ENCODE measurements around the gene CLCN6. TPM values are rescaled to one million over a fixed set of nuclear protein-coding genes. Genes with fewer than 3 reads are reported as not detected.

Gene CLCN6
- total and polyA plus RNA-seq, 2 of the 8 experiments (the other 6 are each of a cell fraction or from before 2014, with no cell fraction given): 15.7 to 26.0 TPM

GRCh38 chr1:11842154-11843041 lies 36.4 kb downstream of the CLCN6 start (continued):
- no peak for TF ChIP-seq CHD7 (IDR thresholded peaks at IDR 0.05; ENCODE audit: insufficient replicate concordance, low read length)
- TF ChIP-seq CEBPB (IDR thresholded peaks at IDR 0.05; ENCODE audit: low read depth, low read length): no peak
- no peak for TF ChIP-seq NANOG (IDR thresholded peaks at IDR 0.05; ENCODE audit: insufficient read depth, low read depth, low read length, poor library complexity, severe bottlenecking)
